GM12878 (cell line): ENCODE results near the gene ACTR1B. TPM values are rescaled to one million over a fixed set of nuclear protein-coding genes. Genes with fewer than 3 reads are reported as not detected.
A peak's percentile ranks its signal among the peaks of the same experiment; 100 is the strongest.

ENCODE experiments used
- ATAC-seq: fragments of 200-7000 bp; cut with Tn5 transposase; 3 replicates; pipeline ENCODE4 v1.9.1; 2020; ENCODE audit warnings: mild to moderate bottlenecking, moderate library complexity
- BruUV-seq: library from RNA; stranded (reverse); fragments of 400-500 nt; replicated peaks from 2 replicates; lab custom pipeline; 2021; lab: Mats Ljungman, UMichigan
- CTCF ChIA-PET: fragments of 300-600 bp; sonication (Branson Sonifier 250); formaldehyde crosslinking; extraction: SDS; loops from one replicate; lab custom pipeline; 2021; ENCODE audit warnings: inconsistent platforms; lab: Yijun Ruan, JAX
- POLR2A ChIA-PET: fragments of 350-600 bp; formaldehyde crosslinking; extraction: SDS; loops from one replicate; lab custom pipeline; 2021; ENCODE audit warnings: inconsistent platforms; lab: Charles Lee
- RAD21 ChIA-PET: fragments of 300-600 bp; sonication (Branson Sonifier 250); formaldehyde crosslinking; loops from one replicate; lab custom pipeline; 2023; ENCODE audit warnings: antibody characterized with exemption; ENCODE audit not compliant: unreplicated experiment; lab: Charles Lee
- SMC1A ChIA-PET: fragments of 300-600 bp; sonication (Branson Sonifier 250); formaldehyde crosslinking; loops from one replicate; lab custom pipeline; 2023; ENCODE audit not compliant: unreplicated experiment, uncharacterized antibody; lab: Charles Lee
- DNase-seq: peaks from one replicate; pipeline ENCODE4 v3.0.0-alpha.2; 2011; ENCODE audit warnings: low read depth, low spot score
- FAIRE-seq: peaks from 3 replicates; lab custom pipeline; 2011; peaks lifted over from hg19 to GRCh38; lab: Jason Lieb, UNC
- H2AFZ ChIP-seq: 2 replicates; pipeline ENCODE4 v1.6.0; 2011; ENCODE audit warnings: low read depth, low read length, control low read depth; ENCODE audit not compliant: control insufficient read depth
- H3K27ac ChIP-seq: 2 replicates; pipeline ENCODE4 v1.5.1; 2011; ENCODE audit warnings: control low read depth; ENCODE audit not compliant: control insufficient read depth, insufficient read depth
- H3K27me3 ChIP-seq, 2 experiments: replicated peaks in 1 of 2; 2 replicates each; pipeline versions ENCODE4 v1.6.0 to v1.6.1; 2011; ENCODE audit warnings: low read length in 1 of 2; ENCODE audit not compliant: control insufficient read depth in 2 of 2, insufficient read depth in 2 of 2
- H3K36me3 ChIP-seq, 2 experiments: 2 replicates each; pipeline ENCODE4 v1.5.1; 2011; ENCODE audit warnings: low read length in 1 of 2; ENCODE audit not compliant: control insufficient read depth in 2 of 2, insufficient read depth in 2 of 2
- H3K4me1 ChIP-seq: 2 replicates; pipeline ENCODE4 v1.6.1; 2011; ENCODE audit warnings: mild to moderate bottlenecking, low read length, moderate library complexity, mixed read lengths; ENCODE audit not compliant: control insufficient read depth, insufficient read depth
- H3K4me2 ChIP-seq: 2 replicates; pipeline ENCODE4 v1.6.0; 2011; ENCODE audit warnings: control low read depth; ENCODE audit not compliant: control insufficient read depth, insufficient read depth
- H3K4me3 ChIP-seq: fragments of 200-600 bp; sonication (generic); 2 replicates; pipeline ENCODE4 v1.5.1; 2016
- H3K79me2 ChIP-seq: 2 replicates; pipeline ENCODE4 v1.6.0; 2011; ENCODE audit warnings: low read length; ENCODE audit not compliant: control insufficient read depth, insufficient read depth
- H3K9ac ChIP-seq: 2 replicates; pipeline ENCODE4 v1.8.0; 2011; ENCODE audit warnings: low read length, control low read depth, mixed read lengths; ENCODE audit not compliant: control insufficient read depth, insufficient read depth
- H3K9me3 ChIP-seq: replicated peaks from 3 replicates; pipeline ENCODE4 v1.5.1; 2011; ENCODE audit warnings: mild to moderate bottlenecking, low read length; ENCODE audit not compliant: control insufficient read depth, insufficient read depth
- H4K20me1 ChIP-seq: 2 replicates; pipeline ENCODE4 v1.6.0; 2011; ENCODE audit not compliant: control insufficient read depth, insufficient read depth
- ATF2 ChIP-seq: IDR thresholded peaks from 2 replicates; pipeline ENCODE4 v1.6.1; 2012; ENCODE audit warnings: low read length, inconsistent platforms
- BHLHE40 ChIP-seq, 2 experiments: fragments of 450-650 bp in 1 of 2; IDR thresholded peaks; 2 replicates each; pipeline ENCODE4 v1.6.1; 2011 to 2017; ENCODE audit warnings: low read depth in 2 of 2, borderline replicate concordance in 1 of 2, improper control_type of control experiment in 1 of 2, low read length in 1 of 2, mild to moderate bottlenecking in 1 of 2
- DPF2 ChIP-seq: fragments of 450-650 bp; IDR thresholded peaks from 2 replicates; pipeline ENCODE4 v1.6.1; 2017; ENCODE audit warnings: mild to moderate bottlenecking
- HDGF ChIP-seq: fragments of 450-650 bp; IDR thresholded peaks from 2 replicates; pipeline ENCODE4 v1.6.1; 2016; ENCODE audit warnings: antibody characterized with exemption
- IRF3 ChIP-seq: fragments of 450-650 bp; IDR thresholded peaks from 2 replicates; pipeline ENCODE4 v1.6.1; 2014; ENCODE audit warnings: mild to moderate bottlenecking
- MAX ChIP-seq: IDR thresholded peaks from 2 replicates; pipeline ENCODE4 v1.6.1; 2012; ENCODE audit warnings: low read depth, low read length, improper control_type of control experiment
- MXI1 ChIP-seq: fragments of 150-350 bp; IDR thresholded peaks from 2 replicates; pipeline ENCODE4 v1.6.1; 2011; ENCODE audit warnings: low read depth, mild to moderate bottlenecking, inconsistent platforms, low read length, improper control_type of control experiment
- NBN ChIP-seq: fragments of 450-650 bp; IDR thresholded peaks from 2 replicates; pipeline ENCODE4 v1.6.1; 2016
- PKNOX1 ChIP-seq: fragments of 450-650 bp; IDR thresholded peaks from 2 replicates; pipeline ENCODE4 v1.6.1; 2016; ENCODE audit warnings: mild to moderate bottlenecking
- PML ChIP-seq: IDR thresholded peaks from 2 replicates; pipeline ENCODE4 v1.6.1; 2012; ENCODE audit warnings: low read length, inconsistent platforms
- RAD51 ChIP-seq: fragments of 450-650 bp; IDR thresholded peaks from 2 replicates; pipeline ENCODE4 v1.6.1; 2016; ENCODE audit warnings: moderate library complexity, mild to moderate bottlenecking, inconsistent platforms
- RB1 ChIP-seq: fragments of 450-650 bp; formaldehyde crosslinking; IDR thresholded peaks from 2 replicates; pipeline ENCODE4 v1.6.1; 2017; ENCODE audit warnings: mild to moderate bottlenecking, borderline replicate concordance
- RUNX3 ChIP-seq: IDR thresholded peaks from 2 replicates; pipeline ENCODE4 v1.6.1; 2012; ENCODE audit warnings: low read length, inconsistent platforms
- SMAD1 ChIP-seq: fragments of 450-650 bp; IDR thresholded peaks from 2 replicates; pipeline ENCODE4 v1.6.1; 2018; ENCODE audit warnings: mild to moderate bottlenecking, low read depth; ENCODE audit not compliant: partially characterized antibody
- STAT1 ChIP-seq: fragments of 450-650 bp; conservative IDR thresholded peaks from 2 replicates; pipeline ENCODE4 v1.6.1; 2014; ENCODE audit warnings: antibody characterized with exemption, mild to moderate bottlenecking
- YBX1 ChIP-seq: fragments of 450-650 bp; IDR thresholded peaks from 2 replicates; pipeline ENCODE4 v1.6.1; 2016; ENCODE audit warnings: antibody characterized with exemption
- ZNF207 ChIP-seq: fragments of 450-650 bp; IDR thresholded peaks from 2 replicates; pipeline ENCODE4 v1.6.1; 2014; ENCODE audit warnings: antibody characterized with exemption, mild to moderate bottlenecking, borderline replicate concordance
- ZZZ3 ChIP-seq: IDR thresholded peaks from 2 replicates; pipeline ENCODE4 v1.6.1; 2011; ENCODE audit warnings: low read depth; ENCODE audit not compliant: control insufficient read depth, insufficient read length
- WGBS: methylation state at CpG from one replicate; pipeline ENCODE4 v1.1.6; 2016; ENCODE audit warnings: low lambda C conversion rate; ENCODE audit not compliant: insufficient replicate concordance, insufficient coverage; ENCODE audit errors: missing lambda C conversion rate; 5-methylcytosine and 5-hydroxymethylcytosine counted together
- in situ Hi-C: fragments of 300-500 bp; cut with MboI; formaldehyde crosslinking; loops from 9 replicates; pipeline ENCODE4 v1.14.3; 2018; ENCODE audit warnings: mixed read lengths
- intact Hi-C: fragments of 100-400 bp; cut with micrococcal nuclease; formaldehyde crosslinking; loops from one replicate; pipeline ENCODE4 v1.14.2; 2022; ENCODE audit not compliant: unreplicated experiment
- polyA plus RNA-seq, 11 experiments: library from polyadenylated mRNA; depleted of rRNA in 4 of 11; unstranded in 6 of 11; stranded (reverse) in 5 of 11; fragments of >200 nt; fragmentation: Nextera tagmentation in 4 of 11; fragmentation: Illumina TruSeq in 1 of 11; extraction: Ambion mirVana in 4 of 11; extraction: Trizol in 1 of 11; gene quantifications; 1 replicate in 1 of 11; 2 replicates in 10 of 11; pipeline versions ENCODE4 v1.2.1 to v1.2.3, GENCODE V29; 2011 to 2016; ENCODE audit warnings: inconsistent platforms in 2 of 11, missing spikeins in 2 of 11, low read depth in 1 of 11
- total RNA-seq, 4 experiments: library from RNA; depleted of rRNA in 3 of 4; stranded (reverse); fragments of >200 nt in 3 of 4; fragmentation: Illumina TruSeq in 1 of 4; extraction: Trizol in 1 of 4; gene quantifications; 2 replicates each; pipeline versions ENCODE4 v1.2.1 to v1.2.3, GENCODE V29; 2013 to 2021

Gene ACTR1B
- total and polyA plus RNA-seq, 10 of the 15 experiments (the other 5 are each of a cell fraction or from before 2014, with no cell fraction given): 1.3 to 62.8 (median 44.8) TPM

- peaks cover 3% of the 10 kb centered on the region in 2 experiments; a peak in 2 of 4 replicates for H3K36me3 ChIP-seq
- H3K79me2 ChIP-seq: peaks cover 32% of the 10 kb centered on the region
- peak overlapping the region; percentile 98 for H3K4me3 ChIP-seq
- intact Hi-C loops: loop anchor here (2.0 kb wide), 2 partner anchors 16 to 72 kb away; partner anchors contain the start of gene COX5B
- BruUV-seq: TSS peak; percentile 66
- ATAC-seq: peak; percentile 53
- peak; percentile 48 for DNase-seq
- RAD21 ChIA-PET: interaction anchor here (1.1 to 5.9 kb wide), 8 partner anchors 10 to 72 kb away, joined by 3 to 76 read pairs (median 12); partner anchors contain the start of genes ANKRD36B and COX5B
- in situ Hi-C loops: loop anchor here (10.0 kb wide), 1 partner anchor 1598 kb away; no protein-coding TSS in a partner anchor
- POLR2A ChIA-PET: interaction anchor here (0.8 to 7.5 kb wide), 12 partner anchors 10 to 1601 kb away, joined by 3 to 132 read pairs (median 4); partner anchors contain the start of gene COX5B
- H3K27ac ChIP-seq: peak overlapping the region; percentile 96
- no peaks in the 10 kb centered on the region for H3K27me3 ChIP-seq
- FAIRE-seq: no peak
- 2% methylated on average over 24 of the region's 24 CpGs for WGBS
- peak overlapping the region; percentile 90 for H3K4me2 ChIP-seq
- SMC1A ChIA-PET: interaction anchor here (0.9 to 5.6 kb wide), 10 partner anchors 9 to 1600 kb away, joined by 3 to 81 read pairs (median 8); partner anchors contain the start of gene COX5B
- CTCF ChIA-PET: interaction anchor here (1.3 to 6.0 kb wide), 11 partner anchors 9 to 72 kb away, joined by 3 to 114 read pairs (median 11); partner anchors contain the start of gene COX5B
- H3K9ac ChIP-seq: peak overlapping the region; percentile 96
- H3K4me1 ChIP-seq: no peaks in the 10 kb centered on the region; the same call in 1 of the 2 replicates
- peak overlapping the region; percentile 70 for H2AFZ ChIP-seq
- H4K20me1 ChIP-seq: peaks cover 2% of the 10 kb centered on the region; the same call in 1 of the 2 replicates
- H3K9me3 ChIP-seq: no peaks in the 10 kb centered on the region
- TF ChIP-seq ZNF207: no peak
- peak; percentile 56; the same call in 1 of the 2 replicates for TF ChIP-seq NBN
- peak; percentile 27; the same call in 1 of the 2 replicates for TF ChIP-seq RAD51
- no peak for TF ChIP-seq RB1
- no peak for TF ChIP-seq STAT1
- peak; percentile 17 to 26; a peak in 1 of 4 replicates for TF ChIP-seq BHLHE40 (IDR thresholded peaks at IDR 0.05; ENCODE audit: borderline replicate concordance in 1 of 2, low read depth in 2 of 2, low read length in 1 of 2)
- peak; percentile 64 for TF ChIP-seq RUNX3
- TF ChIP-seq PKNOX1: peak; percentile 97
- no peak for TF ChIP-seq MXI1
- TF ChIP-seq DPF2: peak; percentile 14; the same call in 1 of the 2 replicates
- TF ChIP-seq ZZZ3: no peak
- no peak for TF ChIP-seq IRF3
- no peak for TF ChIP-seq SMAD1
- TF ChIP-seq PML: peak; percentile 78; the same call in 1 of the 2 replicates
- TF ChIP-seq ATF2: peak; percentile 65; the same call in 1 of the 2 replicates
- TF ChIP-seq YBX1: no peak
- 0 out of 2 replicates have a peak, but pooled peaks have one; percentile 25 for TF ChIP-seq HDGF
- peak; percentile 17; the same call in 1 of the 2 replicates for TF ChIP-seq MAX
Observed at GRCh38 chr2:97662895-97663625, 784 bp downstream of the ACTR1B start.
